Adrenal gland (tissue), 12 donors: ENCODE measurements around the gene SPOCK2. TPM values are rescaled to one million over a fixed set of nuclear protein-coding genes. Genes with fewer than 3 reads are reported as not detected.

Experiments used
- DNase-seq, 7 donors: peaks; one replicate each; pipeline ENCODE4 v3.0.0-alpha.2; 2019 to 2020
- H3K27ac ChIP-seq, 5 donors: fragments of 200-600 bp; sonication (generic) in 4 of 5; 1 replicate in 3 of 5; 2 replicates in 2 of 5; pipeline versions ENCODE4 v1.5.1 to v1.8.0; 2016 to 2020; ENCODE audit warnings: mild to moderate bottlenecking in 1 of 5
- H3K27me3 ChIP-seq: fragments of 200-600 bp; 2 replicates; pipeline ENCODE4 v1.8.0; 2021
- H3K36me3 ChIP-seq, 2 donors: fragments of 200-600 bp; replicated peaks in 1 of 2; 1 replicate in 1 of 2; 2 replicates in 1 of 2; pipeline versions ENCODE4 v1.5.1 to v1.8.0; 2018 to 2022
- H3K4me1 ChIP-seq, 2 donors: fragments of 200-600 bp; replicated peaks in 1 of 2; 1 replicate in 1 of 2; 2 replicates in 1 of 2; pipeline versions ENCODE4 v1.5.1 to v1.8.0; 2018 to 2021
- H3K4me3 ChIP-seq, 4 donors: fragments of 200-600 bp; sonication (generic) in 3 of 4; one replicate each; pipeline ENCODE4 v1.5.1; 2016 to 2018
- H3K9me3 ChIP-seq, 3 donors: fragments of 200-600 bp; sonication (generic) in 1 of 3; replicated peaks in 1 of 3; 1 replicate in 2 of 3; 2 replicates in 1 of 3; pipeline versions ENCODE4 v1.5.1 to v1.8.0; 2016 to 2021
- CTCF ChIP-seq, 6 experiments: fragments of 450-650 bp in 4 of 6; fragments of 200-600 bp in 2 of 6; sonication (generic) in 1 of 6; IDR thresholded peaks; 1 replicate in 5 of 6; 2 replicates in 1 of 6; pipeline versions ENCODE4 v1.5.1 to v1.8.0; 2016 to 2021; ENCODE audit warnings: antibody characterized with exemption in 6 of 6, mild to moderate bottlenecking in 2 of 6, moderate library complexity in 1 of 6
- POLR2A ChIP-seq, 2 donors: fragments of 450-650 bp; IDR thresholded peaks; one replicate each; pipeline ENCODE4 v1.6.1; 2017; ENCODE audit warnings: antibody characterized with exemption in 2 of 2, mild to moderate bottlenecking in 2 of 2, moderate library complexity in 1 of 2
- WGBS, 4 donors: extraction: QIAGEN DNeasy Blood & Tissue Kit in 2 of 4; methylation state at CpG; one replicate each; pipeline versions ENCODE4 v1.1.5 to v1.1.7; 2013 to 2017; 5-methylcytosine and 5-hydroxymethylcytosine counted together
- intact Hi-C, 2 donors: fragments of 100-400 bp; cut with DNase I; formaldehyde crosslinking; loops; one replicate each; pipeline versions ENCODE4 v1.14.1 to v1.15.0; 2022 to 2023
- polyA plus RNA-seq, 3 donors: library from polyadenylated mRNA; stranded (reverse); fragments of 200-250 nt in 2 of 3; fragments of 350-450 nt in 1 of 3; fragmentation: Illumina TruSeq in 1 of 3; extraction: RNeasy Lipid Tissue Mini Kit (QIAGEN cat#74804) in 1 of 3; gene quantifications; one replicate each; pipeline ENCODE4 v1.2.3, GENCODE V29; 2013 to 2014
- total RNA-seq, 9 donors: library from RNA; depleted of rRNA in 4 of 9; stranded (reverse); fragments of >200 nt in 4 of 9; fragments of 120-200 nt in 1 of 9; fragmentation: NEBNext Ultra II Directional in 1 of 9; extraction: Animal tissue kit (Norgen Biotek cat#: 25700) in 1 of 9; gene quantifications; one replicate each; pipeline versions ENCODE4 v1.1.0 to v1.2.4, GENCODE V29; 2013 to 2023
- donor health status: healthy with polysubstance abuse.
- donor health status: Bipolar disorder and iron deficiency.
- donor health status: DM: yes; HTN: yes; CAD: no.
- donor health status: DM: no; HTN: no; CAD: no.
- donor health status: DM: no; HTN: no; CAD: no.
- donor health status: DM: yes; HTN: yes; CAD: no.

The SPOCK2 gene
- total and polyA plus RNA-seq, 12 donors: 11.7 to 68.9 (median 37.4) TPM

- TF ChIP-seq POLR2A (IDR thresholded peaks at IDR 0.05) (no peak), CTCF (IDR thresholded peaks at IDR 0.05) (no peak)
- Histone ChIP-seq H3K36me3 (no peaks in the 10 kb centered on the region), H3K9me3 (no peaks in the 10 kb centered on the region), H3K4me1 (peaks cover 10 to 11% of the 10 kb centered on the region in 2 donors), H3K27me3 (no peaks in the 10 kb centered on the region), H3K4me3 (no peak overlapping the region), H3K27ac (no peak overlapping the region)
- intact Hi-C loops: no loop called here
- no peak for DNase-seq
- 88 to 94% (median 92%) methylated on average over 12 of the region's 12 CpGs for WGBS, 4 donors
Measured at GRCh38 chr10:72058347-72058898, 29.9 kb downstream of the SPOCK2 start.

GRCh38 chr10:72056932-72057751, 31.2 kb downstream of the SPOCK2 start:
- TF ChIP-seq POLR2A (IDR thresholded peaks at IDR 0.05): no peak
- TF ChIP-seq CTCF (IDR thresholded peaks at IDR 0.05): no peak
- Histone ChIP-seq H3K27ac (no peak overlapping the region), H3K4me1 (peaks cover 5 to 10% of the 10 kb centered on the region in 2 donors), H3K4me3 (no peak overlapping the region), H3K9me3 (no peaks in the 10 kb centered on the region), H3K27me3 (no peaks in the 10 kb centered on the region), H3K36me3 (no peaks in the 10 kb centered on the region)
- no peak for DNase-seq
- WGBS, 4 donors: 93 to 94% (median 94%) methylated on average over 16 to 25 of the region's 25 CpGs
- intact Hi-C loops: no loop called here

GRCh38 chr10:72056113-72056512, 32.2 kb downstream of the SPOCK2 start:
- H3K4me1 ChIP-seq: no peaks in the 10 kb centered on the region
- no peaks in the 10 kb centered on the region for H3K27me3 ChIP-seq
- no peak overlapping the region for H3K4me3 ChIP-seq
- H3K9me3 ChIP-seq: no peaks in the 10 kb centered on the region
- intact Hi-C loops: no loop called here
- no peak overlapping the region for H3K27ac ChIP-seq
- WGBS, 4 donors: 0 to 64% (median 50%) methylated on average over 1 to 5 of the region's 5 CpGs
- no peaks in the 10 kb centered on the region for H3K36me3 ChIP-seq
- DNase-seq: peak; percentile 74 to 91 (median 90)
- TF ChIP-seq POLR2A (IDR thresholded peaks at IDR 0.05): no peak
- no peak for TF ChIP-seq CTCF (IDR thresholded peaks at IDR 0.05)

GRCh38 chr10:72053690-72054089, 34.7 kb downstream of the SPOCK2 start:
- Histone ChIP-seq H3K27ac (no peak overlapping the region), H3K4me1 (no peaks in the 10 kb centered on the region), H3K27me3 (no peaks in the 10 kb centered on the region), H3K9me3 (no peaks in the 10 kb centered on the region), H3K4me3 (no peak overlapping the region), H3K36me3 (no peaks in the 10 kb centered on the region)
- TF ChIP-seq POLR2A (IDR thresholded peaks at IDR 0.05) (no peak), CTCF (IDR thresholded peaks at IDR 0.05) (no peak)
- no peak for DNase-seq
- 88 to 91% (median 90%) methylated on average over 6 to 7 of the region's 7 CpGs for WGBS, 4 donors
- intact Hi-C loops: loop anchor here (5.0 kb wide), 3 partner anchors 101 to 289 kb away; no protein-coding TSS in a partner anchor
